Measurements from ENCODE around the gene CCL11.

The CCL11 gene

DNA sequence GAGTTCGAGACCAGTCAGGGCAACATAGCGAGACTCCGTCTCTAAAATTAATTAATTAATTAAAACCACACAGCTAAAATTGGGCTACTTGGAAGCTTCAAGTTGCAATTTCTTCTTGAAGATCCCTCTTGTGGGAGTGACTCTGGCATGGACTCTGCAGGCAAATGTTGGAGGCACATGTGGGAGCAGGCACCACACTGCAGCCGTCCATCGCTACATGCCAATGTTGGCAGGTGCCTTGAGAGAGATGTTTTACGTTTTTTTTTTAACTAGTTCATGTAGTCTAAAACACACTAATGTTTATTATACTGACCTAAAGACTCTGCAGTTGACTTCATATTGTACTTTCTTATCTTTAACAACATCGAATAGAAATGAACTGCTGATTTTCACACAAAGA, 25.7 kb downstream of the CCL11 start:
- H3K27ac ChIP-seq (ENCODE audit: low read length): no peak overlapping the region
- H3K4me3 ChIP-seq (ENCODE audit: low read length): no peak overlapping the region
- H3K4me2 ChIP-seq (ENCODE audit: low read depth, low read length): no peak overlapping the region
- TF ChIP-seq, protein P1, sequence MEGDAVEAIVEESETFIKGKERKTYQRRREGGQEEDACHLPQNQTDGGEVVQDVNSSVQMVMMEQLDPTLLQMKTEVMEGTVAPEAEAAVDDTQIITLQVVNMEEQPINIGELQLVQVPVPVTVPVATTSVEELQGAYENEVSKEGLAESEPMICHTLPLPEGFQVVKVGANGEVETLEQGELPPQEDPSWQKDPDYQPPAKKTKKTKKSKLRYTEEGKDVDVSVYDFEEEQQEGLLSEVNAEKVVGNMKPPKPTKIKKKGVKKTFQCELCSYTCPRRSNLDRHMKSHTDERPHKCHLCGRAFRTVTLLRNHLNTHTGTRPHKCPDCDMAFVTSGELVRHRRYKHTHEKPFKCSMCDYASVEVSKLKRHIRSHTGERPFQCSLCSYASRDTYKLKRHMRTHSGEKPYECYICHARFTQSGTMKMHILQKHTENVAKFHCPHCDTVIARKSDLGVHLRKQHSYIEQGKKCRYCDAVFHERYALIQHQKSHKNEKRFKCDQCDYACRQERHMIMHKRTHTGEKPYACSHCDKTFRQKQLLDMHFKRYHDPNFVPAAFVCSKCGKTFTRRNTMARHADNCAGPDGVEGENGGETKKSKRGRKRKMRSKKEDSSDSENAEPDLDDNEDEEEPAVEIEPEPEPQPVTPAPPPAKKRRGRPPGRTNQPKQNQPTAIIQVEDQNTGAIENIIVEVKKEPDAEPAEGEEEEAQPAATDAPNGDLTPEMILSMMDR (IDR thresholded peaks at IDR 0.05; ENCODE audit: low read length): no peak
- TF ChIP-seq EZH2phosphoT487 (IDR thresholded peaks at IDR 0.05; ENCODE audit: low read length): no peak
- no peak for TF ChIP-seq EZH2 (optimal IDR thresholded peaks at IDR 0.05; ENCODE audit: low read depth, low read length)
- H3F3A ChIP-seq (ENCODE audit: insufficient read depth, low read length): no peaks in the 10 kb centered on the region
- H3K27me3 ChIP-seq (replicated peaks; ENCODE audit: insufficient read depth, low read length): no peaks in the 10 kb centered on the region
- H3K9me3 ChIP-seq (replicated peaks; ENCODE audit: insufficient read depth, low read length): no peaks in the 10 kb centered on the region
- H3K9ac ChIP-seq (ENCODE audit: low read length): no peak overlapping the region
- no peaks in the 10 kb centered on the region for H3K9me2 ChIP-seq (replicated peaks; ENCODE audit: insufficient read depth, low read length)
- H3K79me2 ChIP-seq (ENCODE audit: low read length): no peaks in the 10 kb centered on the region
- H2AFZ ChIP-seq (ENCODE audit: low read length): no peak overlapping the region
- no peak for DNase-seq
- no peaks in the 10 kb centered on the region for H3K36me3 ChIP-seq (replicated peaks; ENCODE audit: insufficient read depth, low read length)
- H3K4me1 ChIP-seq (ENCODE audit: low read length): peaks cover 28% of the 10 kb centered on the region
- H4K20me1 ChIP-seq (ENCODE audit: insufficient read depth, low read length): no peaks in the 10 kb centered on the region

DNA sequence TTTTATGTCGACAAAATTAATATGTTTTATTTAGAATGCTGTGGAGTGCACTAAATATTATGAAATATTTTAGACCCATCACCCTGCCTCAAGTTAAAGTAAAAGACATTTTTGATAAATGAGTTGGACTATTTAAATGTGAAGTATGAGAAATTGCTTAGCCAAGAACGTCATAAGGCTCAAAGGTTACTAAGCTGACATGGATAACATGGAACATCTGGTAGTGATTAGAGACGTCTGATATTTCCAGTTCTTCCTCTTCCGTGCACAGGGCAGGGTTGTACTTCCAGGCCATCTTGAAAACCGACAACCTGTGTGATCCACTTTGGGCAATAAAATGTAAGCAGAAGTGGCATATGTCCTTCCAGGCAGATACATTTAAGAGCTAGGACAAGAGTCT, 26.5 kb downstream of the CCL11 start:
- H3K9me2 ChIP-seq (replicated peaks; ENCODE audit: insufficient read depth, low read length): no peaks in the 10 kb centered on the region
- H3K27ac ChIP-seq (ENCODE audit: low read length): no peak overlapping the region
- no peaks in the 10 kb centered on the region for H3K9me3 ChIP-seq (replicated peaks; ENCODE audit: insufficient read depth, low read length)
- no peak overlapping the region for H3K9ac ChIP-seq (ENCODE audit: low read length)
- H3K4me2 ChIP-seq (ENCODE audit: low read depth, low read length): no peak overlapping the region
- no peaks in the 10 kb centered on the region for H3K27me3 ChIP-seq (replicated peaks; ENCODE audit: insufficient read depth, low read length)
- H3K79me2 ChIP-seq (ENCODE audit: low read length): no peaks in the 10 kb centered on the region
- H3K4me1 ChIP-seq (ENCODE audit: low read length): peaks cover 22% of the 10 kb centered on the region
- no peaks in the 10 kb centered on the region for H3K36me3 ChIP-seq (replicated peaks; ENCODE audit: insufficient read depth, low read length)
- TF ChIP-seq, protein P1 (IDR thresholded peaks at IDR 0.05; ENCODE audit: low read length): no peak
- TF ChIP-seq EZH2phosphoT487 (IDR thresholded peaks at IDR 0.05; ENCODE audit: low read length) (no peak), EZH2 (optimal IDR thresholded peaks at IDR 0.05; ENCODE audit: low read depth, low read length) (no peak)
- no peaks in the 10 kb centered on the region for H4K20me1 ChIP-seq (ENCODE audit: insufficient read depth, low read length)
- H3K4me3 ChIP-seq (ENCODE audit: low read length): no peak overlapping the region
- no peaks in the 10 kb centered on the region for H3F3A ChIP-seq (ENCODE audit: insufficient read depth, low read length)
- H2AFZ ChIP-seq (ENCODE audit: low read length): no peak overlapping the region
- no peak for DNase-seq

DNA sequence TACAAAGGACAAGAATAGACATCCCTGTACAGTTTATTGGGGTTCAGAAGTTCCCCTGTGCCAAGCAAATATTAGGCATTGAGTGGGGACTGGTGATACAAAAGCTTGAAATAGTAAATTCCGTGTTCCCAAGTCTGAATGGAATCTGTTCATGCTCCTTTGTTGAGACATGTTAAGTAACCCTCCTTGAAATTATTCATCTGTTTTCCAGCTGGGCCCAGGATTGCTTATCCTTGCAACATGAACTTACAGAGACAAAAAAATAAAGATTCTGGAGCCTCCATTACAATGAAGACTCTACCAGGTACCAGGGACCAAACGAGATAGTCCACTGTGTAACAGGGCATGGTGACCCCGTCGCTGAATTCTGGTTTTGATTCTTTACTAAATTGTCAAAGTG, 27.6 kb downstream of the CCL11 start:
- no peak overlapping the region for H3K4me2 ChIP-seq (ENCODE audit: low read depth, low read length)
- no peak overlapping the region for H3K4me3 ChIP-seq (ENCODE audit: low read length)
- DNase-seq: no peak
- H3K9ac ChIP-seq (ENCODE audit: low read length): no peak overlapping the region
- no peaks in the 10 kb centered on the region for H3K79me2 ChIP-seq (ENCODE audit: low read length)
- H3F3A ChIP-seq (ENCODE audit: insufficient read depth, low read length): no peaks in the 10 kb centered on the region
- peaks cover 12% of the 10 kb centered on the region for H3K4me1 ChIP-seq (ENCODE audit: low read length)
- H2AFZ ChIP-seq (ENCODE audit: low read length): no peak overlapping the region
- H3K27me3 ChIP-seq (replicated peaks; ENCODE audit: insufficient read depth, low read length): no peaks in the 10 kb centered on the region
- TF ChIP-seq, protein P1 (IDR thresholded peaks at IDR 0.05; ENCODE audit: low read length): no peak
- TF ChIP-seq EZH2phosphoT487 (IDR thresholded peaks at IDR 0.05; ENCODE audit: low read length) (no peak), EZH2 (optimal IDR thresholded peaks at IDR 0.05; ENCODE audit: low read depth, low read length) (no peak)
- no peak overlapping the region for H3K27ac ChIP-seq (ENCODE audit: low read length)
- no peaks in the 10 kb centered on the region for H3K9me2 ChIP-seq (replicated peaks; ENCODE audit: insufficient read depth, low read length)
- no peaks in the 10 kb centered on the region for H3K36me3 ChIP-seq (replicated peaks; ENCODE audit: insufficient read depth, low read length)
- H3K9me3 ChIP-seq (replicated peaks; ENCODE audit: insufficient read depth, low read length): no peaks in the 10 kb centered on the region
- no peaks in the 10 kb centered on the region for H4K20me1 ChIP-seq (ENCODE audit: insufficient read depth, low read length)

Measured in MM.1S (cell line).